22Rv1 (cell line): Measurements from ENCODE around the gene SAMMSON.

ENCODE experiments used
- ZFX ChIP-seq: fragments of 450-650 bp; IDR thresholded peaks from 2 replicates; pipeline ENCODE4 v1.6.1; 2017; ENCODE audit warnings: antibody characterized with exemption, borderline replicate concordance
- TF ChIP-seq, protein P1 (sequence below): fragments of 450-650 bp; IDR thresholded peaks from 2 replicates; pipeline ENCODE4 v1.5.1; 2017; ENCODE audit warnings: mild to moderate bottlenecking

DNA sequence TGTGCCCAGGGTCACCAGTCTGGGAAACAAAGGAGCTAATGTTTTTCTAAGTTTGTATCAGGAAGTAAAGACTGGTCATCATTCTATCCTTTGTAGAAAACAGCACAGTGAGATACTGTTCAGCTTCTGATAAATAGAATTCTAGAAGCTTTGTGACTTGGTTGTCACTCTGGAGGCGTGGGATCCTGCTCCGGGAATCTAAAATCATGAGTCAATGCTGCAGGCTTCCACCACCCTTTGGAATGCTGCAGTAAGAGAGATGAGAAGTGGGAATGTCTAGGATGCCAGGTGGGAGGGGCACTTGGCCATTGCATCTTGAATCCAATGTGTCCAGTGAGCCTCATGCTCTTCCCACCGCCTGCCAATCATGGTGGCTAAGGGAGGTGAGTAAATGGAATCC, 40.9 kb downstream of the SAMMSON start:
- TF ChIP-seq, protein P1, sequence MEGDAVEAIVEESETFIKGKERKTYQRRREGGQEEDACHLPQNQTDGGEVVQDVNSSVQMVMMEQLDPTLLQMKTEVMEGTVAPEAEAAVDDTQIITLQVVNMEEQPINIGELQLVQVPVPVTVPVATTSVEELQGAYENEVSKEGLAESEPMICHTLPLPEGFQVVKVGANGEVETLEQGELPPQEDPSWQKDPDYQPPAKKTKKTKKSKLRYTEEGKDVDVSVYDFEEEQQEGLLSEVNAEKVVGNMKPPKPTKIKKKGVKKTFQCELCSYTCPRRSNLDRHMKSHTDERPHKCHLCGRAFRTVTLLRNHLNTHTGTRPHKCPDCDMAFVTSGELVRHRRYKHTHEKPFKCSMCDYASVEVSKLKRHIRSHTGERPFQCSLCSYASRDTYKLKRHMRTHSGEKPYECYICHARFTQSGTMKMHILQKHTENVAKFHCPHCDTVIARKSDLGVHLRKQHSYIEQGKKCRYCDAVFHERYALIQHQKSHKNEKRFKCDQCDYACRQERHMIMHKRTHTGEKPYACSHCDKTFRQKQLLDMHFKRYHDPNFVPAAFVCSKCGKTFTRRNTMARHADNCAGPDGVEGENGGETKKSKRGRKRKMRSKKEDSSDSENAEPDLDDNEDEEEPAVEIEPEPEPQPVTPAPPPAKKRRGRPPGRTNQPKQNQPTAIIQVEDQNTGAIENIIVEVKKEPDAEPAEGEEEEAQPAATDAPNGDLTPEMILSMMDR = no peak
- no peak for TF ChIP-seq ZFX
